GM12878 (cell line): Measurements from ENCODE around the gene DNAJC22. TPM values are rescaled to one million over a fixed set of nuclear protein-coding genes. Genes with fewer than 3 reads are reported as not detected.

Source experiments
- ATAC-seq: fragments of 200-7000 bp; cut with Tn5 transposase; 3 replicates; pipeline ENCODE4 v1.9.1; 2020; ENCODE audit warnings: mild to moderate bottlenecking, moderate library complexity
- BruUV-seq: library from RNA; stranded (reverse); fragments of 400-500 nt; replicated peaks from 2 replicates; lab custom pipeline; 2021; lab: Mats Ljungman, UMichigan
- CTCF ChIA-PET: fragments of 300-600 bp; sonication (Branson Sonifier 250); formaldehyde crosslinking; extraction: SDS; loops from one replicate; lab custom pipeline; 2021; ENCODE audit warnings: inconsistent platforms; lab: Yijun Ruan, JAX
- POLR2A ChIA-PET: fragments of 350-600 bp; formaldehyde crosslinking; extraction: SDS; loops from one replicate; lab custom pipeline; 2021; ENCODE audit warnings: inconsistent platforms; lab: Charles Lee
- RAD21 ChIA-PET: fragments of 300-600 bp; sonication (Branson Sonifier 250); formaldehyde crosslinking; loops from one replicate; lab custom pipeline; 2023; ENCODE audit warnings: antibody characterized with exemption; ENCODE audit not compliant: unreplicated experiment; lab: Charles Lee
- SMC1A ChIA-PET: fragments of 300-600 bp; sonication (Branson Sonifier 250); formaldehyde crosslinking; loops from one replicate; lab custom pipeline; 2023; ENCODE audit not compliant: unreplicated experiment, uncharacterized antibody; lab: Charles Lee
- DNase-seq: peaks from one replicate; pipeline ENCODE4 v3.0.0-alpha.2; 2011; ENCODE audit warnings: low read depth, low spot score
- FAIRE-seq: peaks from 3 replicates; lab custom pipeline; 2011; peaks lifted over from hg19 to GRCh38; lab: Jason Lieb, UNC
- H2AFZ ChIP-seq: 2 replicates; pipeline ENCODE4 v1.6.0; 2011; ENCODE audit warnings: low read depth, low read length, control low read depth; ENCODE audit not compliant: control insufficient read depth
- H3K27ac ChIP-seq: 2 replicates; pipeline ENCODE4 v1.5.1; 2011; ENCODE audit warnings: control low read depth; ENCODE audit not compliant: control insufficient read depth, insufficient read depth
- H3K27me3 ChIP-seq, 2 experiments: replicated peaks in 1 of 2; 2 replicates each; pipeline versions ENCODE4 v1.6.0 to v1.6.1; 2011; ENCODE audit warnings: low read length in 1 of 2; ENCODE audit not compliant: control insufficient read depth in 2 of 2, insufficient read depth in 2 of 2
- H3K36me3 ChIP-seq, 2 experiments: 2 replicates each; pipeline ENCODE4 v1.5.1; 2011; ENCODE audit warnings: low read length in 1 of 2; ENCODE audit not compliant: control insufficient read depth in 2 of 2, insufficient read depth in 2 of 2
- H3K4me1 ChIP-seq: 2 replicates; pipeline ENCODE4 v1.6.1; 2011; ENCODE audit warnings: mild to moderate bottlenecking, low read length, moderate library complexity, mixed read lengths; ENCODE audit not compliant: control insufficient read depth, insufficient read depth
- H3K4me2 ChIP-seq: 2 replicates; pipeline ENCODE4 v1.6.0; 2011; ENCODE audit warnings: control low read depth; ENCODE audit not compliant: control insufficient read depth, insufficient read depth
- H3K4me3 ChIP-seq: fragments of 200-600 bp; sonication (generic); 2 replicates; pipeline ENCODE4 v1.5.1; 2016
- H3K79me2 ChIP-seq: 2 replicates; pipeline ENCODE4 v1.6.0; 2011; ENCODE audit warnings: low read length; ENCODE audit not compliant: control insufficient read depth, insufficient read depth
- H3K9ac ChIP-seq: 2 replicates; pipeline ENCODE4 v1.8.0; 2011; ENCODE audit warnings: low read length, control low read depth, mixed read lengths; ENCODE audit not compliant: control insufficient read depth, insufficient read depth
- H3K9me3 ChIP-seq: replicated peaks from 3 replicates; pipeline ENCODE4 v1.5.1; 2011; ENCODE audit warnings: mild to moderate bottlenecking, low read length; ENCODE audit not compliant: control insufficient read depth, insufficient read depth
- H4K20me1 ChIP-seq: 2 replicates; pipeline ENCODE4 v1.6.0; 2011; ENCODE audit not compliant: control insufficient read depth, insufficient read depth
- BACH1 ChIP-seq: fragments of 450-650 bp; IDR thresholded peaks from 2 replicates; pipeline ENCODE4 v1.6.1; 2017; ENCODE audit warnings: mild to moderate bottlenecking, borderline replicate concordance
- EED ChIP-seq: sonication (generic); IDR thresholded peaks from 2 replicates; pipeline ENCODE4 v1.6.1; 2016; ENCODE audit warnings: antibody characterized with exemption, low read depth
- ESRRA ChIP-seq: IDR thresholded peaks from 2 replicates; pipeline ENCODE4 v1.6.1; 2012; ENCODE audit warnings: mild to moderate bottlenecking, low read length, improper control_type of control experiment
- MYC ChIP-seq: IDR thresholded peaks from 2 replicates; pipeline ENCODE4 v1.6.1; 2011; ENCODE audit warnings: mild to moderate bottlenecking, low read length, moderate library complexity, inconsistent platforms; ENCODE audit not compliant: insufficient read depth, insufficient replicate concordance, insufficient read length, severe bottlenecking
- NR2C1 ChIP-seq: fragments of 450-650 bp; IDR thresholded peaks from 2 replicates; pipeline ENCODE4 v1.6.1; 2017; ENCODE audit warnings: antibody characterized with exemption, mild to moderate bottlenecking, moderate library complexity
- NR2F1 ChIP-seq: fragments of 450-650 bp; conservative IDR thresholded peaks from 2 replicates; pipeline ENCODE4 v1.6.1; 2017; ENCODE audit warnings: mild to moderate bottlenecking
- PAX5 ChIP-seq: IDR thresholded peaks from 2 replicates; pipeline ENCODE4 v1.6.1; 2011; ENCODE audit warnings: low read depth, low read length, borderline replicate concordance
- RUNX3 ChIP-seq: IDR thresholded peaks from 2 replicates; pipeline ENCODE4 v1.6.1; 2012; ENCODE audit warnings: low read length, inconsistent platforms
- SIX5 ChIP-seq: IDR thresholded peaks from 2 replicates; pipeline ENCODE4 v1.6.1; 2011; ENCODE audit warnings: mild to moderate bottlenecking, low read depth, low read length, moderate library complexity; ENCODE audit not compliant: severe bottlenecking
- SPI1 ChIP-seq: IDR thresholded peaks from 2 replicates; pipeline ENCODE4 v1.6.1; 2011; ENCODE audit warnings: low read depth, mild to moderate bottlenecking, low read length, moderate library complexity, borderline replicate concordance; ENCODE audit not compliant: insufficient read depth
- WGBS: methylation state at CpG from one replicate; pipeline ENCODE4 v1.1.6; 2016; ENCODE audit warnings: low lambda C conversion rate; ENCODE audit not compliant: insufficient replicate concordance, insufficient coverage; ENCODE audit errors: missing lambda C conversion rate; 5-methylcytosine and 5-hydroxymethylcytosine counted together
- in situ Hi-C: fragments of 300-500 bp; cut with MboI; formaldehyde crosslinking; loops from 9 replicates; pipeline ENCODE4 v1.14.3; 2018; ENCODE audit warnings: mixed read lengths
- intact Hi-C: fragments of 100-400 bp; cut with micrococcal nuclease; formaldehyde crosslinking; loops from one replicate; pipeline ENCODE4 v1.14.2; 2022; ENCODE audit not compliant: unreplicated experiment
- polyA plus RNA-seq, 11 experiments: library from polyadenylated mRNA; depleted of rRNA in 4 of 11; unstranded in 6 of 11; stranded (reverse) in 5 of 11; fragments of >200 nt; fragmentation: Nextera tagmentation in 4 of 11; fragmentation: Illumina TruSeq in 1 of 11; extraction: Ambion mirVana in 4 of 11; extraction: Trizol in 1 of 11; gene quantifications; 1 replicate in 1 of 11; 2 replicates in 10 of 11; pipeline versions ENCODE4 v1.2.1 to v1.2.3, GENCODE V29; 2011 to 2016; ENCODE audit warnings: inconsistent platforms in 2 of 11, missing spikeins in 2 of 11, low read depth in 1 of 11
- total RNA-seq, 4 experiments: library from RNA; depleted of rRNA in 3 of 4; stranded (reverse); fragments of >200 nt in 3 of 4; fragmentation: Illumina TruSeq in 1 of 4; extraction: Trizol in 1 of 4; gene quantifications; 2 replicates each; pipeline versions ENCODE4 v1.2.1 to v1.2.3, GENCODE V29; 2013 to 2021
- TF ChIP-seq, protein P1 (sequence below): IDR thresholded peaks from 2 replicates; pipeline ENCODE4 v1.6.1; 2012; ENCODE audit warnings: low read length, inconsistent platforms
- TF ChIP-seq, protein P2 (sequence below): IDR thresholded peaks from 2 replicates; pipeline ENCODE4 v1.6.1; 2011; ENCODE audit warnings: mild to moderate bottlenecking, low read depth, low read length, moderate library complexity; ENCODE audit not compliant: insufficient replicate concordance
- TF ChIP-seq, protein P3 (sequence below): fragments of 450-650 bp; IDR thresholded peaks from 2 replicates; pipeline ENCODE4 v1.6.1; 2014; ENCODE audit warnings: mild to moderate bottlenecking

Gene DNAJC22
- total and polyA plus RNA-seq, 10 of the 15 experiments (the other 5 are each of a cell fraction or from before 2014, with no cell fraction given): 0.06 to 0.61 (median 0.13) TPM; not detected in 3

DNA sequence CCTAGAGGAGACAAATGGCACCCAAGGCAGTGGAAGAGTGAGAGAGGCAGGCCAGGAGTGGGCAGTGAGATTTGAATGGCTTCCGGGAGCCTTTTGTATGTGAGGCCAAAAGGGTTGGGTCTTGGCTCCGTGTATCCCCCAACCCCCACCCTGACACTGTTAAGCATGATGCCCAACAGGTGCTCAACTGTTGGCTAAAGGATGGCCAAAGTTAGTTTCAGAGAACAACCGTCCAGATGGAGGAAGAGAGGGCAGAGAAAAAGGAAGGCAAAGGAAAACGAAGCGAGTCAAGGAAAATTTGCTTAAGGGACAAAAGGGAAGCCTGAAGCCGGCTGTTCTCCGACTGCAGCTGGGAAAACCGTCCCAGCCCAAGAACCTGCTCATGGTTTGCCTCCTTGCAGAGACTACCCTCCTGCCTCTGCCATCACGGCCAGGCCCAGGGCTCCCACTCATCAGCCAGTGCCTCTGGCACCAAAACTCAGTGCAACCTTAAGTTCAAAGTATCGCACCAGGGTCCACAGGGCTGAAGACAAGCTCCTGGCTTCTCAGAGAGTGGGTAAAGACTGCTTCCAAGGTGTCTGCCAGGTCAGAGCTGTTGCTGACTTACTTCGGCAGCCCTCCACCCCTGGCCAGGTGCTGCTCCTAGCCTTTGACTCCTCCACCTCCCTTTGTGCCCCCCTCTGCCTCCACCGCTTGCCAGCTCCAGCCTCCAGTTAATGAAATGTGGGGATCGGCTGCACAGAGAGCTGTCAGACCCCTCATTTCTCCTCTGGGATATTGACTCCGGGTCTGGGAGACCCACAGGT is 5.5 kb upstream of the DNAJC22 start (continued):
- TF ChIP-seq, protein P1, sequence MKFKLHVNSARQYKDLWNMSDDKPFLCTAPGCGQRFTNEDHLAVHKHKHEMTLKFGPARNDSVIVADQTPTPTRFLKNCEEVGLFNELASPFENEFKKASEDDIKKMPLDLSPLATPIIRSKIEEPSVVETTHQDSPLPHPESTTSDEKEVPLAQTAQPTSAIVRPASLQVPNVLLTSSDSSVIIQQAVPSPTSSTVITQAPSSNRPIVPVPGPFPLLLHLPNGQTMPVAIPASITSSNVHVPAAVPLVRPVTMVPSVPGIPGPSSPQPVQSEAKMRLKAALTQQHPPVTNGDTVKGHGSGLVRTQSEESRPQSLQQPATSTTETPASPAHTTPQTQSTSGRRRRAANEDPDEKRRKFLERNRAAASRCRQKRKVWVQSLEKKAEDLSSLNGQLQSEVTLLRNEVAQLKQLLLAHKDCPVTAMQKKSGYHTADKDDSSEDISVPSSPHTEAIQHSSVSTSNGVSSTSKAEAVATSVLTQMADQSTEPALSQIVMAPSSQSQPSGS: no peak
- no peak for TF ChIP-seq MYC
- TF ChIP-seq ESRRA: no peak

DNA sequence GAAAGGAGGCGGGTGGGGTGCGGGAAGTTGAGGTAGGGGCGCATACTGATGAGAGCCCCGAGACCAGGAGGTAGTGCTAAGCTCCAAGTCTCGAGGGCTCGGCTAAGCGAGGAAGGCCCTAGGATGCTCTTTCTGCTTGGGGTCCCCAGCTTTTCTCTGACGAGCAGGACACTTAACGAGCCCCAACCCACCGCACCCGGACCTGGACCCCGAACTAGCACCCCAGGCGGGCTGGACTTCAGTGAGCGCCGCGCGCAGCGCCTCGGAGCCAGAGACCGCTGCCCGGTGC is 5.0 kb upstream of the DNAJC22 start:
- Histone ChIP-seq H3K4me3 (no peak overlapping the region), H2AFZ (no peak overlapping the region), H3K27ac (no peak overlapping the region), H3K9ac (no peak overlapping the region), H3K4me2 (no peak overlapping the region), H3K4me1 (peaks cover 26% of the 10 kb centered on the region), H3K9me3 (no peaks in the 10 kb centered on the region), H3K79me2 (no peaks in the 10 kb centered on the region), H4K20me1 (no peaks in the 10 kb centered on the region; the same call in none of the 2 replicates), H3K36me3 (no peaks in the 10 kb centered on the region), H3K27me3 (peaks cover 24 to 28% of the 10 kb centered on the region in 2 experiments)
- SMC1A ChIA-PET: interaction anchor here (0.8 to 3.2 kb wide), 8 partner anchors 9 to 238 kb away, joined by 3 to 22 read pairs (median 4); partner anchors contain the start of gene TROAP
- in situ Hi-C loops: no loop called here
- WGBS: 41% methylated on average over 20 of the region's 21 CpGs
- POLR2A ChIA-PET: interaction anchor here (0.5 to 2.1 kb wide), 4 partner anchors 10 to 227 kb away, joined by 3 to 9 read pairs (median 4); partner anchors contain the start of gene TROAP
- BruUV-seq: no TSS peak
- DNase-seq (no peak), FAIRE-seq (no peak), ATAC-seq (no peak)
- TF ChIP-seq EED (no peak), SIX5 (no peak), NR2F1 (no peak), PAX5 (no peak), NR2C1 (no peak), SPI1 (no peak), BACH1 (no peak), RUNX3 (no peak)
- TF ChIP-seq, protein P2, sequence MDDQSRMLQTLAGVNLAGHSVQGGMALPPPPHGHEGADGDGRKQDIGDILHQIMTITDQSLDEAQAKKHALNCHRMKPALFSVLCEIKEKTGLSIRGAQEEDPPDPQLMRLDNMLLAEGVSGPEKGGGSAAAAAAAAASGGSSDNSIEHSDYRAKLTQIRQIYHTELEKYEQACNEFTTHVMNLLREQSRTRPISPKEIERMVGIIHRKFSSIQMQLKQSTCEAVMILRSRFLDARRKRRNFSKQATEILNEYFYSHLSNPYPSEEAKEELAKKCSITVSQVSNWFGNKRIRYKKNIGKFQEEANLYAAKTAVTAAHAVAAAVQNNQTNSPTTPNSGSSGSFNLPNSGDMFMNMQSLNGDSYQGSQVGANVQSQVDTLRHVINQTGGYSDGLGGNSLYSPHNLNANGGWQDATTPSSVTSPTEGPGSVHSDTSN: no peak
- TF ChIP-seq, protein P3, sequence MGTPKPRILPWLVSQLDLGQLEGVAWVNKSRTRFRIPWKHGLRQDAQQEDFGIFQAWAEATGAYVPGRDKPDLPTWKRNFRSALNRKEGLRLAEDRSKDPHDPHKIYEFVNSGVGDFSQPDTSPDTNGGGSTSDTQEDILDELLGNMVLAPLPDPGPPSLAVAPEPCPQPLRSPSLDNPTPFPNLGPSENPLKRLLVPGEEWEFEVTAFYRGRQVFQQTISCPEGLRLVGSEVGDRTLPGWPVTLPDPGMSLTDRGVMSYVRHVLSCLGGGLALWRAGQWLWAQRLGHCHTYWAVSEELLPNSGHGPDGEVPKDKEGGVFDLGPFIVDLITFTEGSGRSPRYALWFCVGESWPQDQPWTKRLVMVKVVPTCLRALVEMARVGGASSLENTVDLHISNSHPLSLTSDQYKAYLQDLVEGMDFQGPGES: no peak
- intact Hi-C loops: loop anchor here (1.0 kb wide), 1 partner anchor 53 kb away; no protein-coding TSS in a partner anchor
- RAD21 ChIA-PET: interaction anchor here (1.2 to 3.0 kb wide), 7 partner anchors 10 to 172 kb away, joined by 3 to 25 read pairs (median 8); partner anchors contain the start of gene TROAP
- CTCF ChIA-PET: interaction anchor here (0.6 to 4.0 kb wide), 19 partner anchors 9 to 240 kb away, joined by 3 to 139 read pairs (median 6); partner anchors contain the start of genes PRPH, SPATS2 and TROAP
